Calu3 (cell line): Measurements from ENCODE around the gene SP1. TPM values are rescaled to one million over a fixed set of nuclear protein-coding genes. Genes with fewer than 3 reads are reported as not detected.

Experiments
- BruUV-seq: library from RNA; stranded (reverse); fragments of 400-500 nt; replicated peaks from 2 replicates; lab custom pipeline; 2021; lab: Mats Ljungman, UMichigan
- CTCF ChIA-PET: fragments of 300-600 bp; sonication (Branson Sonifier 250); formaldehyde crosslinking; loops from one replicate; lab custom pipeline; 2022; ENCODE audit warnings: antibody characterized with exemption; lab: Charles Lee
- DNase-seq: peaks from one replicate; pipeline ENCODE4 v3.0.0; 2022
- H3K27ac Mint-ChIP-seq: one replicate; pipeline ENCODE4 v1.8.0; 2022; ENCODE audit warnings: mixed read lengths; ENCODE audit not compliant: unreplicated experiment
- H3K27me3 Mint-ChIP-seq: one replicate; pipeline ENCODE4 v1.8.0; 2022; ENCODE audit warnings: mixed read lengths; ENCODE audit not compliant: unreplicated experiment
- H3K36me3 Mint-ChIP-seq: one replicate; pipeline ENCODE4 v1.8.0; 2022; ENCODE audit warnings: mild to moderate bottlenecking, moderate library complexity, mixed read lengths; ENCODE audit not compliant: insufficient read depth, unreplicated experiment
- H3K4me1 Mint-ChIP-seq: one replicate; pipeline ENCODE4 v1.8.0; 2022; ENCODE audit warnings: mild to moderate bottlenecking, low read depth, mixed read lengths; ENCODE audit not compliant: unreplicated experiment
- H3K4me3 Mint-ChIP-seq: one replicate; pipeline ENCODE4 v1.8.0; 2022; ENCODE audit warnings: mild to moderate bottlenecking, low read depth, moderate library complexity, mixed read lengths; ENCODE audit not compliant: unreplicated experiment
- H3K9me3 Mint-ChIP-seq: one replicate; pipeline ENCODE4 v1.8.0; 2022; ENCODE audit warnings: low read depth, mixed read lengths; ENCODE audit not compliant: unreplicated experiment
- intact Hi-C: fragments of 100-400 bp; cut with micrococcal nuclease; formaldehyde crosslinking; loops from one replicate; pipeline ENCODE4 v1.10.0; 2022; ENCODE audit not compliant: unreplicated experiment
- total RNA-seq: library from RNA; stranded (reverse); gene quantifications from 2 replicates; pipeline ENCODE4 v1.2.3, GENCODE V29; 2022
- TF ChIP-seq, protein P1 (sequence below): fragments of 200-600 bp; IDR thresholded peaks from one replicate; pipeline ENCODE4 v1.8.0; 2022; ENCODE audit warnings: antibody characterized with exemption; ENCODE audit not compliant: unreplicated experiment

SP1 gene
- total RNA-seq, 1 experiment from 2014 or later: 58.0 TPM

DNA sequence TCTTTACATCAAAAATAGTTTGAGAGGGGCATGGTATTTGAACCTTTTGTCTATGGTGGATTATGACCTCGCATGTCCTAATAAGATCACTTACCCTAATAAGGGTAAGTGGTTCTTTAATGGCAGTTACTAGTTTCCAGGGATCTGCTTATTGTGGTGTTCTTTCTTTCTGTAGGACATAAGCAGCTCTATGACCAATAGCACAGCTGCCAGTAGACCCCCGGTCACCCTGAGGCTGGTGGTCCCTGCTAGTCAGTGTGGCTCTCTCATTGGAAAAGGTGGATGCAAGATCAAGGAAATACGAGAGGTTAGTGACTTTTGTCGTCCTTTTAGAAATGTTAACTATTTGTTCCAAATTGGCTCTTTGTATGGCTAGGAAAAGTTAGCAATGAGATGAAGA lies 79.1 kb downstream of the SP1 start:
- CTCF ChIA-PET: no interaction called here
- TF ChIP-seq, protein P1, sequence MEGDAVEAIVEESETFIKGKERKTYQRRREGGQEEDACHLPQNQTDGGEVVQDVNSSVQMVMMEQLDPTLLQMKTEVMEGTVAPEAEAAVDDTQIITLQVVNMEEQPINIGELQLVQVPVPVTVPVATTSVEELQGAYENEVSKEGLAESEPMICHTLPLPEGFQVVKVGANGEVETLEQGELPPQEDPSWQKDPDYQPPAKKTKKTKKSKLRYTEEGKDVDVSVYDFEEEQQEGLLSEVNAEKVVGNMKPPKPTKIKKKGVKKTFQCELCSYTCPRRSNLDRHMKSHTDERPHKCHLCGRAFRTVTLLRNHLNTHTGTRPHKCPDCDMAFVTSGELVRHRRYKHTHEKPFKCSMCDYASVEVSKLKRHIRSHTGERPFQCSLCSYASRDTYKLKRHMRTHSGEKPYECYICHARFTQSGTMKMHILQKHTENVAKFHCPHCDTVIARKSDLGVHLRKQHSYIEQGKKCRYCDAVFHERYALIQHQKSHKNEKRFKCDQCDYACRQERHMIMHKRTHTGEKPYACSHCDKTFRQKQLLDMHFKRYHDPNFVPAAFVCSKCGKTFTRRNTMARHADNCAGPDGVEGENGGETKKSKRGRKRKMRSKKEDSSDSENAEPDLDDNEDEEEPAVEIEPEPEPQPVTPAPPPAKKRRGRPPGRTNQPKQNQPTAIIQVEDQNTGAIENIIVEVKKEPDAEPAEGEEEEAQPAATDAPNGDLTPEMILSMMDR: no peak
- H3K36me3 Mint-ChIP-seq: peaks cover 83% of the 10 kb centered on the region
- no peaks in the 10 kb centered on the region for H3K9me3 Mint-ChIP-seq
- BruUV-seq: no TSS peak
- H3K27me3 Mint-ChIP-seq: no peaks in the 10 kb centered on the region
- DNase-seq: no peak
- H3K4me1 Mint-ChIP-seq: peaks cover 8% of the 10 kb centered on the region
- intact Hi-C loops: no loop called here
- H3K4me3 Mint-ChIP-seq: no peak overlapping the region
- no peak overlapping the region for H3K27ac Mint-ChIP-seq

DNA sequence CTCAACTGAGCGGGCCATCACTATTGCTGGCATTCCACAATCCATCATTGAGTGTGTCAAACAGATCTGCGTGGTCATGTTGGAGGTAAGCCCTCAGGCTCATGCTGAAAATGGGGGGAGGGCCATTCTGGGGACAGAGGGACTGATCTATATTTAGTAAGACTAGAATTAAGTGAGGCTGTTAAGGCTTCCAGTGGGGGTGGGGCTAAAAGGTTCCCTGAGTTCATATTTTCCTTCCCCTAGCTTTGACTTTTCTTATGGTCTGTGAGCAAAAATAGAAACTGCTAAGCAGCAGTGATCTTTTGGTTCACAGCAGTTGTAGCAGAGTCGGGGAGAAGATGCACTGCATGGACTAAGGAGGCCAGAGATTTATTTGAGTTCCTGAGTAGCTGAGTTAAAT lies 81.1 kb downstream of the SP1 start:
- Mint-ChIP-seq H3K4me3 (no peak overlapping the region), H3K27ac (no peak overlapping the region), H3K27me3 (no peaks in the 10 kb centered on the region), H3K36me3 (peaks cover 83% of the 10 kb centered on the region), H3K4me1 (peaks cover 8% of the 10 kb centered on the region), H3K9me3 (no peaks in the 10 kb centered on the region)
- TF ChIP-seq, protein P1: no peak
- no TSS peak for BruUV-seq
- DNase-seq: no peak
- intact Hi-C loops: no loop called here
- CTCF ChIA-PET: no interaction called here

DNA sequence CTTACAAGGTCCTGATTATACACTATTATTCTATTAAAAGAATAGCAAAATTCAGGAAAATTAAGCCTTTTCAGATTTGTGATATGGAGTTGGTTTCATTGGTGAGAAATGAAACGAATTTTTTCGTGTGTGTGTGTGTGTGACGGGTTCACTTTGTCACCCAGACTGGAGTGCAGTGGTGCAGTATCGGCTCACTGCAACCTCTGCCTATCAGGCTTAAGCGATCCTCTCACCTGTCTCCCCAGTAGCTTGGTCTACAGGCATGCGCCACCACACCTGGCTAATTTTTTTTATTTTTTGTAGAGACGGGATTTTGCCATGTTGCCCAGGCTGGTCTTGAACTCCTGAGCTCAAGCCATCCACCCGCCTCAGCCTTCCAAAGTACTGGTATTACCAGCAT lies 81.6 kb downstream of the SP1 start:
- H3K4me1 Mint-ChIP-seq: peaks cover 8% of the 10 kb centered on the region
- no peak overlapping the region for H3K27ac Mint-ChIP-seq
- no TSS peak for BruUV-seq
- intact Hi-C loops: no loop called here
- TF ChIP-seq, protein P1: no peak
- DNase-seq: no peak
- CTCF ChIA-PET: interaction anchor here (0.9 kb wide), 1 partner anchor 15 kb away, joined by 3 read pairs; no protein-coding TSS in a partner anchor
- H3K9me3 Mint-ChIP-seq: no peaks in the 10 kb centered on the region
- H3K36me3 Mint-ChIP-seq: peaks cover 85% of the 10 kb centered on the region
- H3K27me3 Mint-ChIP-seq: no peaks in the 10 kb centered on the region
- no peak overlapping the region for H3K4me3 Mint-ChIP-seq

DNA sequence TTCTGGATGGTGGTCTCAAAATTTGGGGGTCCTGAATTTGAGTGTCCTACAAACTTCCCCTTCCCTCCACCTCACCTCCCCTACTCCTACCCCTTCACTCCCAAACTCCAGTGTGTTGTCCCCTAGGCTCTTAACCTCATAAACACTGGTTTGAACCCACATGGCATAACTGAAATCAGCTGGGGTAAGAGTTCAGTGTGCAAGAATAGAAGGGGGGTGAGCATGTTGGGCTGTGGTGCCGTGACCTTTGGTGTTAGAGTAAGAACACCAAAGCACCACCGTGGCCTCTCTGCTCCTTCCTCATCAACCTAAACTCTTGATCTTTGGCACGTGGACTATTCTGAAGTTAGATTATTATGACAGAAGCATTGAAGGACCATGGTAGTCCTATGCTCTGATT lies 83.0 kb downstream of the SP1 start:
- H3K27me3 Mint-ChIP-seq: no peaks in the 10 kb centered on the region
- TF ChIP-seq, protein P1: no peak
- CTCF ChIA-PET: no interaction called here
- no peak for DNase-seq
- H3K27ac Mint-ChIP-seq: no peak overlapping the region
- H3K4me3 Mint-ChIP-seq: no peak overlapping the region
- BruUV-seq: no TSS peak
- no peaks in the 10 kb centered on the region for H3K9me3 Mint-ChIP-seq
- intact Hi-C loops: no loop called here
- H3K36me3 Mint-ChIP-seq: peaks cover 92% of the 10 kb centered on the region
- peaks cover 8% of the 10 kb centered on the region for H3K4me1 Mint-ChIP-seq
